Measurements from ENCODE around the gene KRT72.

Gene KRT72

DNA sequence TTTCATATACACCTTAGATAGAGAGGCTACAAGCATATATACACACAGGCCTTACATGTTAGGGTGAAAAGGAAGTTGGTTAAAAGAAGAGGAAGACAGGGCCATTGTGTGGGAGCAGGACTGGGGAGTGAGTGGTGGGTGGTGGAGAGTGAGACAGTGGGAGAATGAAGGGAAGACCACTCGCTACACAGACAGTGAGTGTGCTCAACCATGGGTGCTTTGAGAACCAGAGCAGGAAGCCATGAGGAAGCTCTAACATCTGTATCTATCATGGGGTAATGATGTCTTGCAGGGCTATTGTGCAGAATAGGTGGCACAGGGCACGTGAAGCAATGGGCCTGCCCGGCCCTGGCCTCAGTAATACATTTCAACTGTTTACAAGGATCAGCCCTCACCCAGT lies 16.2 kb downstream of the KRT72 start:
- FAIRE-seq (no peak), DNase-seq (ENCODE audit: insufficient read length, low spot score) (no peak)
- TF ChIP-seq PAX5 (IDR thresholded peaks at IDR 0.05; ENCODE audit: insufficient read depth, low read length, severe bottlenecking) (no peak), POU2F2 (IDR thresholded peaks at IDR 0.05; ENCODE audit: low read depth, low read length) (no peak), POLR2AphosphoS5 (IDR thresholded peaks at IDR 0.05; ENCODE audit: low read depth, low read length) (no peak), POLR2A (IDR thresholded peaks at IDR 0.05; ENCODE audit: low read depth, low read length) (no peak)

DNA sequence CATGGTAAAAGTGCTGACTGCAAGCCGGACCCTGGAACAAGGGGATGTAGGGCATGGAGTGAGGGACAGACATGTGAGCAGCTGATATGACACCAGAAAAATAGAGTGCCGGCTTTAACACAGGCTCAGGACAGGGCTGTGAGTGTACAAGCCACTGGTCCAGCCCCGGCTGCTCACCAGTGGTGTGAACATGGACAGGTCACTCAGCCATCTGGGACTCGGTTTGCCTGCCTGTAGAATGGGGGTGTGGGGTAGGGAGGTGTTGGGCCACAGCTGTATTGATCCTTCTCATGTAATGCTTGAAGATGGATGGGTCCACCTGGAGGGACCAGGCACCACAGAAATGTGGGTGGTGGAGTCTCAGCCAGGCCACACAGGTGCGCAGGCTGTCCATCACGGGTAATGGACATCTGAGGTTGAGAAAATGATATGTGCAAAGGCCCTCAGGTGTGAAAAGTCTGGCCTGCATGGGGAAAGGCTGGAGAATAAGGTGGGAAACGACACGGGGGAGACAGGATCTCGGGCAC lies 17.0 kb downstream of the KRT72 start:
- FAIRE-seq = no peak
- no peak for DNase-seq (ENCODE audit: insufficient read length, low spot score)
- TF ChIP-seq SPI1 (IDR thresholded peaks at IDR 0.05; ENCODE audit: low read depth, low read length) (no peak), POLR2A (IDR thresholded peaks at IDR 0.05; ENCODE audit: low read depth, low read length) (no peak)

DNA sequence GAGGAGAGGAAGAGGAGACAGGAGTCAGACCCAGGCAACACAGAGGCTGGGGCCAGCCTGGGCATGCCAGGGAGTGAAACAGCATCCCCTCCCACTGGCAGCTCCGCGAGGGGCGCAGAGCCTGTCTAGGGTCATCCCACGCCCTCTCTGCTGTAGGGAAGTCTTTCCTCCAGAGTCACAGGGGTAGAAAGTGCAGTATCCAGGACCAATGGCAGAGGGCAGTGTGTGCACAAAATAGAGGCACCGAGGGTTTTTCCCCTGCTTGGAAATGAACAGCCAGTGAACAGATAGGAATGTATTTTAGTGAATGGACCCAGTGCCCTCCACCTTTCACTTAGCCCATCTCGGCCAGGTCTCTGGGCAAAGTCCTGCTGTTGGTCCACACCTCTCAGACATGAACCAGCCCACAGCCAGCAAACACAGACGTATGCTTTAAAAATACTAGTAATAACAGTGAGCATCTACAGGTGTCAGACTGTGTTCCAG lies 18.2 kb downstream of the KRT72 start:
- peak; percentile 88 for FAIRE-seq
- DNase-seq (ENCODE audit: insufficient read length, low spot score) = peak; percentile 50
- TF ChIP-seq PAX5 (IDR thresholded peaks at IDR 0.05; ENCODE audit: insufficient read depth, low read length, severe bottlenecking) (no peak), POU2F2 (IDR thresholded peaks at IDR 0.05; ENCODE audit: low read depth, low read length) (no peak)

DNA sequence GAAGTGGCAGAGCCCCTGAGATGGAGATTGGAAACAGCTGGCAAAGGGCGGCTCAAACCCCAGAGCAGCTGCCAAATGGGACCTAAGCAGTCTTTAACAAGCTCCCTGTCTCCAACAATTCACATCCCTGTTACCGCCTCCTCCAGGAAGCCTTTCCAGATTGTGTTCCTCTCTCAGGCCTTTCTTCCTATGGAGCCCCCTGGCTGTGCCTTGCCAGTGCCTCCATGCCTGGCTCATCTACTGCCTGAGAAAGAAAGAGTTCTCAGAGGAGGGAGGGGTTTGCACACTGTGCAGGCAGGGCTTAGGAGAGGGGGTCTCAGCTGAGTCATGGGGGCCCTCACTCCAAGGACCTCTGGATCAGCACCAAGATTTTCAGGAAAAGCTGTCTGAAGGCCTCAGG lies 18.8 kb downstream of the KRT72 start:
- FAIRE-seq (no peak), DNase-seq (ENCODE audit: insufficient read length, low spot score) (no peak)
- TF ChIP-seq POU2F2 (IDR thresholded peaks at IDR 0.05; ENCODE audit: low read depth, low read length) = no peak
- no peak for TF ChIP-seq POLR2AphosphoS5 (IDR thresholded peaks at IDR 0.05; ENCODE audit: low read depth, low read length)

DNA sequence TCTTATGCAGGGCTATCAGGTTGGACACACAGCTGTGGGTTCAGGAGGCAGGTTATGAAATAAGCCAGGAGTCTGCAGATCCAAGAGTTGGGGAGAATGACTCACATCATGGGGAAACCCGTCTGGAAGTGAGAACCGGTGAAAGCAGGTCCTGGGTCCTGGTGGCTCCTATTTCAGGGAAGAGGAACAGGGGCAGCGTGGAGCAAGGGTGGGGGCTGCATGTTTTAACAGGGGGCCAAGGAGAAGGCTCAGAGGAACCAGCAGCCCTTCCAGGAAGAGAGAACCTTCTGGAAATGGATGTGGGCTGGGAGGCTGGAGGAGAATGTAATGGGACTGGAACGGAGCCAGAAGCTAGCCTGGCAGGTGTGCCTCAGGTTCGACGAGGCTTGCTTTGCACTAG lies 19.8 kb downstream of the KRT72 start:
- FAIRE-seq (no peak), DNase-seq (ENCODE audit: insufficient read length, low spot score) (no peak)

DNA sequence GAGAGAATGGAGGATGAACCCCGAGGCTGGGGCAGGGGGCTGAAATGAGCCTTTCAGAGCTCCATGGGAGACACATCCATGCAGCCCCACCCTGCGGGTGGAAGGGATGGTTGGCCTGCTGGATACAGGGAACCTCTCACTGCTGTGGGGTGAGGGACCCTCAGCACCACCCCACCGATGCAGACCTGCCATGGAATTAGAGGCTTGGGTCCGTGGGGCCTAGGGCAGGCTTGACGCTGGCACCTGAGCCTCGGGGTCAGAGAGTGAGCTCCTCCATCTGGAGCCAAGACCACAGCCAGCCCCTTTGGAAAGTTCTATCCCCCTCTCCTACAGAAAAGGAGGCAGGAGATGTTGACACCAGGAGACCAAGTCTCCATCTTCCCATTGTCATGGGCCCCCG lies 20.2 kb downstream of the KRT72 start:
- TF ChIP-seq PAX5 (IDR thresholded peaks at IDR 0.05; ENCODE audit: insufficient read depth, low read length, severe bottlenecking) (no peak), TAF1 (IDR thresholded peaks at IDR 0.05; ENCODE audit: low read depth, low read length) (no peak), POU2F2 (IDR thresholded peaks at IDR 0.05; ENCODE audit: low read depth, low read length) (no peak), POLR2AphosphoS5 (IDR thresholded peaks at IDR 0.05; ENCODE audit: low read depth, low read length) (no peak), SPI1 (IDR thresholded peaks at IDR 0.05; ENCODE audit: low read depth, low read length) (no peak), POLR2A (IDR thresholded peaks at IDR 0.05; ENCODE audit: low read depth, low read length) (no peak)
- FAIRE-seq = no peak
- DNase-seq (ENCODE audit: insufficient read length, low spot score) = no peak

More for the DNA sequence above, 19.8 kb downstream of the KRT72 start:
- TF ChIP-seq POLR2A (IDR thresholded peaks at IDR 0.05; ENCODE audit: low read depth, low read length) (no peak), POLR2AphosphoS5 (IDR thresholded peaks at IDR 0.05; ENCODE audit: low read depth, low read length) (no peak), SPI1 (IDR thresholded peaks at IDR 0.05; ENCODE audit: low read depth, low read length) (no peak), PAX5 (IDR thresholded peaks at IDR 0.05; ENCODE audit: insufficient read depth, low read length, severe bottlenecking) (no peak), POU2F2 (IDR thresholded peaks at IDR 0.05; ENCODE audit: low read depth, low read length) (no peak), TAF1 (IDR thresholded peaks at IDR 0.05; ENCODE audit: low read depth, low read length) (no peak)

DNA sequence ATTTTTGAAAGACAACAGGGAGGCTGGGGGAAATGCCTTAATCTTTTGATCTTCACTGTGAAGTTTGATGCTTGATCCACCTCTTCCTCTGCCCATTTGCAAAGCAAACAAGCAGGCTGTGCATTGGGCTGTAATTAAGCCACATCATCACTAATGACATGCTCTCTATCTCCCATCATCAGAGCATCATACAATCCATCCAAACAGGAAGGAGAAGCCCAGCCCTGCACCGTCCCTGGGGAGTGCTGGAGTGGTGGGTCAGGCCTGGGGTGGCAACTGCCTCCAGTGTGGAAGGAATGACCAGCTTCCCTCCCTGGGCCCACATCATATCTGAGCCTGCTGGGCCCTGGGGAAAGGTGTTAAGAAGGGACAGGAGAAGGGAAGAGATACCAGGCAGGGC lies 20.8 kb downstream of the KRT72 start:
- no peak for FAIRE-seq
- no peak for DNase-seq (ENCODE audit: insufficient read length, low spot score)
- TF ChIP-seq PAX5 (IDR thresholded peaks at IDR 0.05; ENCODE audit: insufficient read depth, low read length, severe bottlenecking) = no peak
- no peak for TF ChIP-seq SPI1 (IDR thresholded peaks at IDR 0.05; ENCODE audit: low read depth, low read length)
- TF ChIP-seq TAF1 (IDR thresholded peaks at IDR 0.05; ENCODE audit: low read depth, low read length) = no peak
- TF ChIP-seq POU2F2 (IDR thresholded peaks at IDR 0.05; ENCODE audit: low read depth, low read length) = no peak
- no peak for TF ChIP-seq POLR2AphosphoS5 (IDR thresholded peaks at IDR 0.05; ENCODE audit: low read depth, low read length)
- no peak for TF ChIP-seq POLR2A (IDR thresholded peaks at IDR 0.05; ENCODE audit: low read depth, low read length)

DNA sequence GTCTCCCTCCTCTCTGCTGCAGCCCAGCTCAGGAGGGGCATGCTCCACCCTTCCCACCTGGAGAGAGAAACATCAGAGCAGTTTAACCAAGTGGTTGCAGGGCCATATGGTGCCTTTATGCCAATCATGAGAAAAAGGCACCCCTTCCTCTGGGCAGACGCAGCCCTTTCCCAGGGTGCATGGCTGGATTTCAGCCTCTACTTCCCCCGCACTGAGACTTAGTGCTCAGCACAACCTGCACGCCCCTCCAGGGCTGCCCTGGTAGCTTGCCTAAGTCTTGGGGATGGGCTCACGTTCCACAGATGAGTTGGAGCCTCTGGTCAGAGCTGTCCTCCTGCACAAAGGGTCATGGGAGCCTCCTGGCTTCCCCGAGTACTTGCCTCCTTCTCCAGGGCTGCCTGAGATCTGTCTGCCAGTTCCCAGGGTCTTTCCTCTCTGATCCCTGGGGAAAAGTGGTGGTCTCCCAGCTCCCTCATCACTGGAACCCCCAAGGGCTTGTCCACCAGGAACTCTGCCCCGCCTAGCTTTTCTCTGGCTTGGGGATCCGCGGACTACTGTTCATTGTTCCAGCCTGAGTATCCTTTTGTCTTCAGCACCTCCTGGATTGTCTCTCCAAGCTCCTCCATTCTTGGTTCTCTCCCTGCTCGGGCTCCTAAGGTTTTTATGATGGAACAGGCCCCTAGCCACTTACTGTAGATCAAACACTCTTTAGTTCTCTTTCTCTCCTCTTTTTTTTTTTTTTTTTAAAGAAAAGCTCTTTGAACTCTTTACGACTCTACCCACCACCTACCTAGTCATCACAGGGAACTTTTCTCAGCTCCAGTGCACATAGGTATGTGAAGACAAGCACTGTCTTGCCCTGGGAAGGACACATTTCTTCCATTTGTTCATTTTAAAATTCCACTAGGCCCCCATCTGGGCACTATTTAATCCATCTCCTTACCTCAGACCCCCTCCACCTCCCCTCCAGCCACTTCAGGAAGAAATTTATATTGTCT lies 21.5 kb downstream of the KRT72 start:
- FAIRE-seq = no peak
- TF ChIP-seq POLR2AphosphoS5 (IDR thresholded peaks at IDR 0.05; ENCODE audit: low read depth, low read length) (no peak), PAX5 (IDR thresholded peaks at IDR 0.05; ENCODE audit: insufficient read depth, low read length, severe bottlenecking) (no peak), SPI1 (IDR thresholded peaks at IDR 0.05; ENCODE audit: low read depth, low read length) (no peak), POU2F2 (IDR thresholded peaks at IDR 0.05; ENCODE audit: low read depth, low read length) (no peak), POLR2A (IDR thresholded peaks at IDR 0.05; ENCODE audit: low read depth, low read length) (no peak), TAF1 (IDR thresholded peaks at IDR 0.05; ENCODE audit: low read depth, low read length) (no peak)
- no peak for DNase-seq (ENCODE audit: insufficient read length, low spot score)

DNA sequence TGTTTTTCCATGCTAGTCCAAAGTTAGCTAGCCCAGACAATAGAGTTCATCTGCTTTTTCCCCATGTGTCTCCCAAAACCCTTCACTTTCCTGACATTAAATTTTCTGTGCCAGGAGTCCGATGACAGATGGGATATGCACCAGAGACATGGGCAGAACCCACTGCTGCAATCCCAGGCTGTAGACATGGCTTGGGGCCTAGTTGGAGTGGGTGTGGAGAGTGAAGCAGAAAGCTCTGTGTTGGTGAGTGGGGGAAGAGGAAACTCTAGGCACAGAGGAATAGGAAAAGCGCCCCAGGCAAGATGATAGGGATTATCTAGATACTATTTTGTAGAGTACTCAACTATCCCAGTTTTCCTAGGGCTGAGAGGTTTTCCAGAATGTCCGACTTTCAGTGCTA lies 22.8 kb downstream of the KRT72 start:
- FAIRE-seq = no peak
- no peak for TF ChIP-seq PAX5 (IDR thresholded peaks at IDR 0.05; ENCODE audit: insufficient read depth, low read length, severe bottlenecking)
- TF ChIP-seq SPI1 (IDR thresholded peaks at IDR 0.05; ENCODE audit: low read depth, low read length) = no peak
- TF ChIP-seq POU2F2 (IDR thresholded peaks at IDR 0.05; ENCODE audit: low read depth, low read length) = no peak
- TF ChIP-seq TAF1 (IDR thresholded peaks at IDR 0.05; ENCODE audit: low read depth, low read length) = no peak
- TF ChIP-seq POLR2AphosphoS5 (IDR thresholded peaks at IDR 0.05; ENCODE audit: low read depth, low read length) = no peak
- no peak for TF ChIP-seq POLR2A (IDR thresholded peaks at IDR 0.05; ENCODE audit: low read depth, low read length)
- DNase-seq (ENCODE audit: insufficient read length, low spot score) = no peak

DNA sequence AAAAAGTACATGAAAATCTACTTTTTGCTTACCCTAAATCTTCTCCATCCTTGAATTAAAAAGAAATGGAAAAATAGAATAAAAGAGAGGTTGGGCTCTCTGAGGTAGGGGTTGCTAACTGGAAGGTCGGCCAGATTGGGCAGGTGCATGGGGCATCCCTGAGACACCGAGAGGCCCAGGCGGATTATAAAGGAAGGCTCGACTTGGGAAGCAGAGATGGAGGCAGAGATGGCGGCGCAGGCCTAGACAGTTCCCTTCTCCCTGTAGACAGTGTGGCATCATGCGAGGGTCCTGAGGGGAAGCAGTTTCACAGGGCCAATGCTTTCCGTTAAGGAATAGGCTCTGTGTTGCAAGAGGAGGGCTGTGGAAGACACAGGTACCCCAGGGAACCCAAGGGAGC lies 23.9 kb downstream of the KRT72 start:
- DNase-seq (ENCODE audit: insufficient read length, low spot score) (no peak), FAIRE-seq (no peak)
- TF ChIP-seq PAX5 (IDR thresholded peaks at IDR 0.05; ENCODE audit: insufficient read depth, low read length, severe bottlenecking) (no peak), TAF1 (IDR thresholded peaks at IDR 0.05; ENCODE audit: low read depth, low read length) (no peak), POLR2AphosphoS5 (IDR thresholded peaks at IDR 0.05; ENCODE audit: low read depth, low read length) (no peak), SPI1 (IDR thresholded peaks at IDR 0.05; ENCODE audit: low read depth, low read length) (no peak), POLR2A (IDR thresholded peaks at IDR 0.05; ENCODE audit: low read depth, low read length) (no peak), POU2F2 (IDR thresholded peaks at IDR 0.05; ENCODE audit: low read depth, low read length) (no peak)

Measured in GM12891 (cell line).